Mesenchymal stem cell (in vitro differentiated cells and primary cell): ENCODE data around the gene HRNR.

Experiments
- DNase-seq: peaks from one replicate; pipeline ENCODE4 v3.0.0-alpha.2; 2013
- H2AFZ ChIP-seq: one replicate; pipeline ENCODE4 v1.6.1; 2013; ENCODE audit warnings: low read depth, mild to moderate bottlenecking, control low read depth, inconsistent platforms, low read length, moderate library complexity
- H2AK5ac ChIP-seq: 2 replicates; pipeline ENCODE4 v1.6.1; 2013; ENCODE audit warnings: low read length, moderate library complexity, mild to moderate bottlenecking, inconsistent platforms; ENCODE audit not compliant: severe bottlenecking
- H2BK120ac ChIP-seq: one replicate; pipeline ENCODE4 v1.6.1; 2013; ENCODE audit warnings: low read depth, mild to moderate bottlenecking, inconsistent platforms, low read length, moderate library complexity
- H2BK12ac ChIP-seq, 2 experiments: one replicate each; pipeline ENCODE4 v1.6.1; 2013; ENCODE audit warnings: inconsistent platforms in 2 of 2, low read length in 2 of 2, mild to moderate bottlenecking in 2 of 2, moderate library complexity in 2 of 2, control low read depth in 1 of 2
- H2BK15ac ChIP-seq: one replicate; pipeline ENCODE4 v1.6.1; 2013; ENCODE audit warnings: mild to moderate bottlenecking, low read depth, inconsistent platforms; ENCODE audit not compliant: poor library complexity, severe bottlenecking
- H2BK5ac ChIP-seq: 2 replicates; pipeline ENCODE4 v1.6.1; 2013; ENCODE audit warnings: low read depth, mild to moderate bottlenecking, low read length, control low read depth, inconsistent platforms; ENCODE audit not compliant: poor library complexity, severe bottlenecking
- H3K14ac ChIP-seq, 2 experiments: one replicate each; pipeline ENCODE4 v1.6.1; 2013; ENCODE audit warnings: inconsistent platforms in 2 of 2, low read length in 2 of 2, control low read depth in 1 of 2, mild to moderate bottlenecking in 1 of 2, moderate library complexity in 1 of 2
- H3K18ac ChIP-seq, 2 experiments: one replicate each; pipeline ENCODE4 v1.6.1; 2013; ENCODE audit warnings: inconsistent platforms in 2 of 2, low read length in 2 of 2, control low read depth in 1 of 2, low read depth in 1 of 2, mild to moderate bottlenecking in 1 of 2
- H3K23ac ChIP-seq, 2 experiments: one replicate each; pipeline ENCODE4 v1.6.1; 2013; ENCODE audit warnings: inconsistent platforms in 2 of 2, low read length in 2 of 2, mild to moderate bottlenecking in 2 of 2, moderate library complexity in 2 of 2, control low read depth in 1 of 2
- H3K27ac ChIP-seq: 2 replicates; pipeline ENCODE4 v1.5.1; 2013; ENCODE audit warnings: mild to moderate bottlenecking, moderate library complexity, low read length, control low read depth, inconsistent platforms; ENCODE audit not compliant: poor library complexity, severe bottlenecking
- H3K27me3 ChIP-seq, 2 experiments: 2 replicates each; pipeline versions ENCODE4 v1.6.1 to v1.7.0; 2013; ENCODE audit warnings: low read length in 2 of 2, mild to moderate bottlenecking in 2 of 2, moderate library complexity in 2 of 2, control low read depth in 1 of 2, inconsistent platforms in 1 of 2; ENCODE audit not compliant: control insufficient read depth in 1 of 2, insufficient read depth in 1 of 2
- H3K36me3 ChIP-seq, 2 experiments: 2 replicates each; pipeline versions ENCODE4 v1.6.1 to v1.7.0; 2013; ENCODE audit warnings: low read length in 2 of 2, control low read depth in 1 of 2, inconsistent platforms in 1 of 2, low read depth in 1 of 2, mild to moderate bottlenecking in 1 of 2; ENCODE audit not compliant: insufficient read depth in 2 of 2, control insufficient read depth in 1 of 2
- H3K4ac ChIP-seq, 2 experiments: one replicate each; pipeline ENCODE4 v1.6.1; 2013; ENCODE audit warnings: inconsistent platforms in 2 of 2, low read length in 2 of 2, mild to moderate bottlenecking in 2 of 2, moderate library complexity in 2 of 2, control low read depth in 1 of 2, low read depth in 1 of 2
- H3K4me1 ChIP-seq: 2 replicates; pipeline ENCODE4 v1.6.1; 2013; ENCODE audit warnings: low read depth, low read length, control low read depth; ENCODE audit not compliant: control insufficient read depth, insufficient read depth
- H3K4me2 ChIP-seq: 2 replicates; pipeline ENCODE4 v1.6.1; 2013; ENCODE audit warnings: low read length, mild to moderate bottlenecking, inconsistent platforms; ENCODE audit not compliant: poor library complexity, severe bottlenecking
- H3K4me3 ChIP-seq, 2 experiments: 2 replicates each; pipeline versions ENCODE4 v1.5.1 to v1.7.0; 2013; ENCODE audit warnings: low read length in 2 of 2, mild to moderate bottlenecking in 2 of 2, control low read depth in 1 of 2, low read depth in 1 of 2; ENCODE audit not compliant: insufficient read depth in 1 of 2
- H3K79me1 ChIP-seq: replicated peaks from 2 replicates; pipeline ENCODE4 v1.6.1; 2013; ENCODE audit warnings: mild to moderate bottlenecking, control low read depth, low read length, inconsistent platforms; ENCODE audit not compliant: poor library complexity, severe bottlenecking
- H3K9ac ChIP-seq: 2 replicates; pipeline ENCODE4 v1.7.0; 2013; ENCODE audit warnings: mild to moderate bottlenecking, low read length, moderate library complexity
- H3K9me3 ChIP-seq: 2 replicates; pipeline ENCODE4 v1.7.0; 2013; ENCODE audit warnings: mild to moderate bottlenecking, low read length; ENCODE audit not compliant: control insufficient read depth
- H4K8ac ChIP-seq: one replicate; pipeline ENCODE4 v1.6.1; 2013; ENCODE audit warnings: inconsistent platforms, mild to moderate bottlenecking, low read length, moderate library complexity
- H4K91ac ChIP-seq: one replicate; pipeline ENCODE4 v1.6.1; 2013; ENCODE audit warnings: mild to moderate bottlenecking, low read length, inconsistent platforms
- WGBS: methylation state at CpG from one replicate; pipeline ENCODE4 v1.1.7; 2013; ENCODE audit warnings: mixed read lengths; 5-methylcytosine and 5-hydroxymethylcytosine counted together

HRNR gene

DNA sequence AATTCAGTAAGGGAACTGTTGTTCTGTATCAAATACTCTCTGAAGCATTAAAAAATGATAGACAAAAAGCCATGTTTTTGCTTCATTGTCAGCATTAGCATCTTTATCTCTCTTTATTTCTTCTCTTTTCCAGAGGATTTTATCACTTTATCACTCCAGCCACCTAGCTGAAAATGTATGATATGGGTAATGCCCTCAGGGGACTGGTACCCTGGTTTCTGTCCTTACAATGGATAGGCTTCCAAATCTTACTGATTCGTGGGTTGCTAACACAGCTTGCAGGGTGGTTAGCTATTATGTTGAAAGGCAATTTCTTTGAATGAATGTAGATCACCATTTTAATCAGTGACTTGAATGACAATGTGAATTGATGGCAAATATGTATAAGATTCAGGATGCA lies 23.3 kb upstream of the HRNR start:
- Histone ChIP-seq H3K27me3 (no peaks in the 10 kb centered on the region), H2AFZ (no peak overlapping the region), H4K91ac (no peak overlapping the region), H3K4me2 (no peak overlapping the region), H3K4ac (no peak overlapping the region), H3K9ac (no peak overlapping the region), H2BK15ac (no peak overlapping the region), H3K18ac (no peak overlapping the region), H3K14ac (no peak overlapping the region), H3K36me3 (no peaks in the 10 kb centered on the region), H2AK5ac (no peak overlapping the region), H3K23ac (no peak overlapping the region), H3K27ac (no peak overlapping the region), H2BK12ac (no peak overlapping the region), H2BK5ac (no peak overlapping the region), H3K4me3 (no peak overlapping the region), H2BK120ac (no peak overlapping the region), H3K9me3 (no peaks in the 10 kb centered on the region), H3K4me1 (no peaks in the 10 kb centered on the region), H3K79me1 (no peaks in the 10 kb centered on the region), H4K8ac (no peak overlapping the region)
- DNase-seq, result no peak
- WGBS, result 16% methylated on average over 1 of the region's 1 CpG

DNA sequence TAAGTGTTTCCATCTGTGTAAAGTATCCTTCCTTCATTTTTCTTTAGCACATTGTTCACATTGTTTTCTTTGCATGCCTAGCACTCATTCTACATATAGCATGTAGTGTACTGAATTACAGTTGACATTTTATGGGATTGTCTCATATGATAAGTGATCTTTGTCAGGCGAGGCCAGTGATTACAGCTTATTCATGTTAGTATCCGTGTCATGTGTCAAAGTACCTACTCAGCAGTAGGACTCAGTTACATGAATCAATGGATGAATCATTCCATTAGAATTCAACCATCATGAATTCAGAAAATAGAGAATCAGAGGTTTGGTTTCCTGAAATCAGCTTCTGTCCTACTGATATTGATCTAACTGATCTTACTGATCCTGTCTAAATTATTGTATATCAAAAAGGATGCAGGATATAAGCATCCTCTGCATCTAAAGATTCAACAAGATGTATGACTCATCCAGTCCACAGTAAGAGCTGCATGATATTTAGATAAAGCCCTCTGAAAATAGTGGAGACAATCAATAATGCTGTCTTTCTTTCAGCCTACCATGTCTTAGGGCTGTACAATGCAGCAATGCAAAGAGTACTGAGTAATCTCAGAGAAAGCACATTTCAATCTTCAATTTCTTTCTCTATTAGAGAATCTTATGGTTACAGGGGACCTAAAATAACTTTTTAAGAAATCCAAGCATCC lies 20.7 kb upstream of the HRNR start:
- 79% methylated on average over 2 of the region's 2 CpGs for WGBS
- H3K4me1 ChIP-seq, result no peaks in the 10 kb centered on the region
- H2BK120ac ChIP-seq, result no peak overlapping the region
- no peak overlapping the region for H2BK15ac ChIP-seq
- no peak overlapping the region for H3K18ac ChIP-seq
- no peak overlapping the region for H2BK12ac ChIP-seq
- H2AFZ ChIP-seq, result no peak overlapping the region
- no peak overlapping the region for H4K91ac ChIP-seq
- H2BK5ac ChIP-seq, result no peak overlapping the region
- H3K27me3 ChIP-seq, result no peaks in the 10 kb centered on the region
- H3K36me3 ChIP-seq, result no peaks in the 10 kb centered on the region
- H3K14ac ChIP-seq, result no peak overlapping the region
- no peak overlapping the region for H2AK5ac ChIP-seq
- DNase-seq, result no peak
- no peak overlapping the region for H3K23ac ChIP-seq
- H3K4ac ChIP-seq, result no peak overlapping the region
- no peak overlapping the region for H3K27ac ChIP-seq
- no peak overlapping the region for H3K4me2 ChIP-seq
- no peaks in the 10 kb centered on the region for H3K79me1 ChIP-seq
- no peak overlapping the region for H3K4me3 ChIP-seq
- no peaks in the 10 kb centered on the region for H3K9me3 ChIP-seq
- H3K9ac ChIP-seq, result no peak overlapping the region
- H4K8ac ChIP-seq, result no peak overlapping the region

DNA sequence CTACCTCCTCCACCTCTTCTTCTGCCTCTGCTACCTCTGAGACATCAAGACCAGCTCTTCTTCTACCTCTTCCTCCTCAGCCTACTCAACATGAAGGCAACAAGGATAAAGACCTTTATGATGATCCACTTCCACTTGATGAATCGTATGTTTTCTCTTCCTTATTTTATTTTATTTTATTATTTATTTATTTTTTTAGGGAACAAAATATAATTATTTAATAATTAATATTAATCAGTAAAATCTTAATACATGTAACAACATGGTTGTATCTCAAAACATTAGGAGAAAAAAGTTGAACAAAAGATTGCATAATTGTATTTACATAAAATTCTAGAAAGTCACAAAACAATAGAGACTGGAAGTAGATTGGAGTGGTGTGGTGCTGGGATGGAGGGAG lies 13.1 kb upstream of the HRNR start:
- Histone ChIP-seq H2BK15ac (no peak overlapping the region), H3K27me3 (no peaks in the 10 kb centered on the region), H3K23ac (no peak overlapping the region), H3K9ac (no peak overlapping the region), H3K18ac (no peak overlapping the region), H2AK5ac (no peak overlapping the region), H3K4ac (no peak overlapping the region), H3K79me1 (no peaks in the 10 kb centered on the region), H2BK5ac (no peak overlapping the region), H2BK12ac (no peak overlapping the region), H3K9me3 (no peaks in the 10 kb centered on the region), H3K4me1 (no peaks in the 10 kb centered on the region), H3K27ac (no peak overlapping the region), H4K8ac (no peak overlapping the region), H3K4me2 (no peak overlapping the region), H3K14ac (no peak overlapping the region), H4K91ac (no peak overlapping the region), H2BK120ac (no peak overlapping the region), H3K4me3 (no peak overlapping the region), H2AFZ (no peak overlapping the region), H3K36me3 (no peaks in the 10 kb centered on the region)
- no CpG with 5 or more reads among the region's 1 CpG for WGBS
- DNase-seq, result no peak

DNA sequence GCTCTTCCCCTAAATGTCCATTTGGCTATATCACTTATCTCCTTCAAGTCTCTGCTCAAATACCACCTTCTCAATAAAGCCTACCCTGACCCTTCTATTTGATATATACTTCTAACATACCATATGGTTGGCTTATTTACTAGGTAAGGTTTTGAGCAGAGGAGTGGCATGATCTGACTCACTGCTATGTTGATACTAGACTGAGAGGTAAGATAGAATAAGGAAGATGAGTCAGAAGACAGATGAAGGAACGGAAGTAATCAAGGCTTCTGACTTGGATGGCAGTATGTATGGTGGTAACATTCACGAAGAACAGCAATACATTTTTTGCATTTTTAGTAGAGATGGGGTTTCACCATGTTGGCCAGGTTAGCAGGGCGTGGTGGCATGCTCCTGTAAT lies 4.8 kb upstream of the HRNR start:
- H3K23ac ChIP-seq, result no peak overlapping the region
- no peaks in the 10 kb centered on the region for H3K79me1 ChIP-seq
- H3K14ac ChIP-seq, result no peak overlapping the region
- H3K4me3 ChIP-seq, result no peak overlapping the region
- DNase-seq, result no peak
- no peak overlapping the region for H4K8ac ChIP-seq
- no peak overlapping the region for H2BK5ac ChIP-seq
- no peak overlapping the region for H2AFZ ChIP-seq
- no peaks in the 10 kb centered on the region for H3K27me3 ChIP-seq
- H2BK12ac ChIP-seq, result no peak overlapping the region
- no peak overlapping the region for H2BK15ac ChIP-seq
- H4K91ac ChIP-seq, result no peak overlapping the region
- H2BK120ac ChIP-seq, result no peak overlapping the region
- H3K4me1 ChIP-seq, result no peaks in the 10 kb centered on the region
- H3K18ac ChIP-seq, result no peak overlapping the region
- H3K9ac ChIP-seq, result no peak overlapping the region
- H3K4ac ChIP-seq, result no peak overlapping the region
- no peak overlapping the region for H3K27ac ChIP-seq
- no peak overlapping the region for H2AK5ac ChIP-seq
- WGBS, result 32% methylated on average over 3 of the region's 3 CpGs
- no peaks in the 10 kb centered on the region for H3K36me3 ChIP-seq
- H3K9me3 ChIP-seq, result no peaks in the 10 kb centered on the region
- H3K4me2 ChIP-seq, result no peak overlapping the region
